Testis (tissue), 3 donors: ENCODE data around the gene NCBP2. TPM values are rescaled to one million over a fixed set of nuclear protein-coding genes. Genes with fewer than 3 reads are reported as not detected.

Source experiments
- DNase-seq: peaks from one replicate; pipeline ENCODE4 v3.0.0-alpha.2; 2019
- H3K27ac ChIP-seq, 2 donors: fragments of 200-600 bp; sonication (generic); one replicate each; pipeline ENCODE4 v1.5.1; 2019
- H3K27me3 ChIP-seq: fragments of 200-600 bp; sonication (generic); one replicate; pipeline ENCODE4 v1.5.1; 2019
- H3K36me3 ChIP-seq: fragments of 200-600 bp; sonication (generic); one replicate; pipeline ENCODE4 v1.5.1; 2017; ENCODE audit warnings: low read depth; ENCODE audit errors: missing control alignments
- H3K4me1 ChIP-seq: fragments of 200-600 bp; sonication (generic); one replicate; pipeline ENCODE4 v1.5.1; 2019
- H3K4me3 ChIP-seq, 2 donors: fragments of 200-600 bp; sonication (generic); one replicate each; pipeline ENCODE4 v1.5.1; 2017 to 2019
- H3K9me3 ChIP-seq: fragments of 200-600 bp; sonication (generic); one replicate; pipeline ENCODE4 v1.5.1; 2017
- POLR2A ChIP-seq: fragments of 450-650 bp; IDR thresholded peaks from one replicate; pipeline ENCODE4 v1.6.1; 2017; ENCODE audit warnings: antibody characterized with exemption, mild to moderate bottlenecking, moderate library complexity
- WGBS, 2 donors: methylation state at CpG; one replicate each; pipeline ENCODE4 v1.1.5; 2018; 5-methylcytosine and 5-hydroxymethylcytosine counted together
- intact Hi-C: fragments of 100-400 bp; cut with DNase I; formaldehyde crosslinking; loops from one replicate; pipeline ENCODE4 v1.15.1; 2023; ENCODE audit warnings: low total_unique reads
- polyA plus RNA-seq: library from polyadenylated mRNA; stranded (reverse); fragments of 350-450 nt; fragmentation: Illumina TruSeq; extraction: RNeasy Lipid Tissue Mini Kit (QIAGEN cat#74804); gene quantifications from one replicate; pipeline ENCODE4 v1.2.3, GENCODE V29; 2014; ENCODE audit warnings: low read depth, low replicate concordance; ENCODE audit not compliant: insufficient read depth
- total RNA-seq, 2 donors: library from RNA; depleted of rRNA; stranded (reverse); fragments of >200 nt; gene quantifications; one replicate each; pipeline ENCODE4 v1.2.3, GENCODE V29; 2016
- TF ChIP-seq, protein P1 (sequence below), 3 experiments: fragments of 450-650 bp in 2 of 3; fragments of 200-600 bp in 1 of 3; sonication (generic) in 1 of 3; IDR thresholded peaks; one replicate each; pipeline ENCODE4 v1.5.1; 2016 to 2019; ENCODE audit warnings: antibody characterized with exemption in 3 of 3, mild to moderate bottlenecking in 2 of 3, moderate library complexity in 1 of 3

The NCBP2 gene
- total and polyA plus RNA-seq, 3 donors from 2014 or later = 30.6 to 53.3 (median 40.8) TPM

DNA sequence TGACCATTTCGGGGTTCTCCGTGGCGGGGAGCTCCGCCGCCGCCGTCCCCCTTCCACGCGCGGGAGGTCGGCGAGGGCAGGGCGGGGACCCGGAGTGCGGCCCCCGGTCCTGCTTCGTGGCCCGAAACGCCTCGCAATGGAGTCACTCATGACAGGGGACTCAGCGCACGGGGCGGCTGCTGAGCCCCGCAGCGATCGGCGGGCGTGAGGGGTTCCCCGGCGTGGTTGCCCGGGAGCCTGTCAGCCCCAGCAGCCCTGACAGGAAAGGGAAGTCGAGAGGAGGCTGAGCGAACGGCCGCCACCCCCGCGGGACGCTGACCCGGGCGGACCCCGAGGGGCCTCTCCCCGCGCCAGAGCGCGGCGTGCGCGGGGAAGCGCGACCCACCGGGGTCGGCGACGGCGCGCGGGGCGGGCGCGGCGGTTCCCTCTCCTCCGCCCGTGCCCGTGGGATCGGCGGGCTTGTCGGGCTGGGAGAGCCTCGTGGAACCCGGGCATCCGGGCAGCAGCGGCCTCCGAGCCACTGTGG, 26.9 kb upstream of the NCBP2 start:
- DNase-seq = no peak
- no peaks in the 10 kb centered on the region for H3K9me3 ChIP-seq

DNA sequence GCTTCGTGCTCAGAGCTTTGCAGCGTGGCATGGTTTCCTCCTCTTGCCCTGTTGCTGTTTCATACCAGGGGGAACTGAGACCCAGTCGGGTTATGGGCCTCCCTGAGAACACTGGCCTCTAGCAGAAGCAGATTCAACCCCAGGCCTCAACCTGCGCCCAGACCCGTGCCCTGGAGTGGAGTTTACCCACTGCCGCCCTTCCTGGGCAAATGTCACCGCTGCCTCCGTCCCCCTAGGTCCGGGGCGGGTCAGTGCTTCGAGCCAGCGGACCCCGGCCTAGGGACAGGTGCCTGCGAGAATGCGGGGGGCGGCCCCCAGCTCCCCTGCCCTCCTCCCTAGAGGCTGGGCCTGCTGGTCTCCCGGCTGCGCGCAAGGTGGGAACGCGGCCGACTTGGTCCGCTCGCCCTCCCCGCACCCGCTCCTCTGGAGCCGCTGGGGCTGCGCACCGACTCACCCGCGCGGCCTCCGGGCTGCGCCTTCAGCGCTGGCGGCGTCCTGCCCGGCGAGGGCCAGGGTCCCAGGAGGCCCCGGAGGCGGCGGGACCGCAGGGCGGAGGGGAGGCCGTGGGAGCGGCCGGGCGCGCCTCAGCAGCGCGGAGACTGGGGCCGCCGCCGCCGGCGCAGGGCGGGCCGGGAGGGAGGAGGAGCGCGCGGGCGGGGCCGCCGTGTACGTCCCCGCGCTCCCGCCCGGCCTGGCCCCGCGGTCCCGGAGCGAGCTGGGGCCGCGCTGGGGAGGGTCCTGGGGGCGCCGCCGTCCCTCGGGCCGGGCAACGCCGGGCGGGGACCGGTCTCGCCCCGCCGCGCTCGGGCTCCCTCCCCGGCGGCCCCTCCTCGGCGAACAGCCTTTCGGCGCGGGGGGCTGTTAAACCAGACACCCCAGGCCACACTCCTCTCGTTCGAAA, 26.2 kb upstream of the NCBP2 start, which contains the start of gene PIGZ:
PIGZ (minus strand) TSS at position 601 of the 901 bp plus-strand sequence. CDS start 16,802 bp downstream, outside the sequence.
- WGBS, 2 donors = 2% methylated on average over 81 of the region's 98 CpGs; no CpG with 5 or more reads in 1 of the 2 donors
- Histone ChIP-seq H3K4me3 (peak within 1 kb of the TSS; percentile 61 to 69), H3K9me3 (no peaks in the 10 kb centered on the region), H3K36me3 (no peaks in the 10 kb centered on the region), H3K27me3 (no peaks in the 10 kb centered on the region), H3K4me1 (peaks cover 6% of the 10 kb centered on the region), H3K27ac (peak within 1 kb of the TSS in 1 of 2 donors; percentile 67)
- intact Hi-C loops = no loop called here
- DNase-seq = no peak
- TF ChIP-seq, protein P1, sequence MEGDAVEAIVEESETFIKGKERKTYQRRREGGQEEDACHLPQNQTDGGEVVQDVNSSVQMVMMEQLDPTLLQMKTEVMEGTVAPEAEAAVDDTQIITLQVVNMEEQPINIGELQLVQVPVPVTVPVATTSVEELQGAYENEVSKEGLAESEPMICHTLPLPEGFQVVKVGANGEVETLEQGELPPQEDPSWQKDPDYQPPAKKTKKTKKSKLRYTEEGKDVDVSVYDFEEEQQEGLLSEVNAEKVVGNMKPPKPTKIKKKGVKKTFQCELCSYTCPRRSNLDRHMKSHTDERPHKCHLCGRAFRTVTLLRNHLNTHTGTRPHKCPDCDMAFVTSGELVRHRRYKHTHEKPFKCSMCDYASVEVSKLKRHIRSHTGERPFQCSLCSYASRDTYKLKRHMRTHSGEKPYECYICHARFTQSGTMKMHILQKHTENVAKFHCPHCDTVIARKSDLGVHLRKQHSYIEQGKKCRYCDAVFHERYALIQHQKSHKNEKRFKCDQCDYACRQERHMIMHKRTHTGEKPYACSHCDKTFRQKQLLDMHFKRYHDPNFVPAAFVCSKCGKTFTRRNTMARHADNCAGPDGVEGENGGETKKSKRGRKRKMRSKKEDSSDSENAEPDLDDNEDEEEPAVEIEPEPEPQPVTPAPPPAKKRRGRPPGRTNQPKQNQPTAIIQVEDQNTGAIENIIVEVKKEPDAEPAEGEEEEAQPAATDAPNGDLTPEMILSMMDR (IDR thresholded peaks at IDR 0.05) = no peak

More for the DNA sequence above, 26.9 kb upstream of the NCBP2 start:
- Histone ChIP-seq H3K27me3 (no peaks in the 10 kb centered on the region), H3K4me1 (peaks cover 6% of the 10 kb centered on the region), H3K4me3 (peak overlapping the region; percentile 61 to 69), H3K27ac (peak overlapping the region in 1 of 2 donors; percentile 67), H3K36me3 (no peaks in the 10 kb centered on the region)
- intact Hi-C loops = no loop called here
- 0% methylated on average over 1 to 11 of the region's 72 CpGs for WGBS, 2 donors
- TF ChIP-seq, protein P1 (IDR thresholded peaks at IDR 0.05) = no peak
- no peak for TF ChIP-seq POLR2A

DNA sequence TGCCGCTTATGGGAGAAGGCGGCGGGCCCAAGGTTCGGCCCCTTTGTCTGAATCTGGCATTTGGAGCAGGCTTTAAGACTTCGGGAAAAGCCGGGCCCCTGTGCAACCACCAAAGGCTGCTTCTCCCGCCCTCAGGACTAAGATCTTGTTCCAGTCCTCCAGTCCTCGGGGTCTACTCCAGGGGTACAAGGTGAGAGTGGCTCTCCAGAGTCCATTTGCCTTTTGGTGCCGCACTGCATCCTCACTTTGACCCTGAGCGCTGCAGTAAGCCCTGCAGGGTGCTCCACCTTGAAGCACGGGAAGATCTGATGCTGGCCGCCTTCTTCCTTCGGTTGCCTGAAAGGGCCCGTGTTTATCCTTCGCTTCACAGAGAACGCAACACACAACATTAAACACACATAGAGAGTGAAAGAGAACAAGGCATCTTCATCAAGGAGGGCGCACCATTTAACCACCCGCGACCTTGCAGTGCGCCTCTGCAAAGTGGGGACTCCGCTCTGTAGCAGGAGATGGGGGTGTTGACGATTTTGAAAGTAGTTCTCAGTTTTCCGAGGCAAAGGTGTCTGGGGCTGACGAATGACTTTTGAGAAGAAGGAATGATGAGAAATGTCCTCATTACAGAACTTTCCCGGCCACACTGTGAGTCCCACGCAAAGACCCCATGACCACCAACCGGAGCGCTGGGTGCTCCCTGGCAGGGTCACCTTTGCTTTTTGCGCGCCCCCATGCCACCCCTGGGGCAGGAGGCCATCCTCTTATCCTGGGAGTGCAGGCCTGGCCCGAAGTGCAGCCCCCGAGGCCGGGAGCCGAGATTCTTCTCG, 25.3 kb upstream of the NCBP2 start:
- intact Hi-C loops = no loop called here

More for the DNA sequence above, 25.3 kb upstream of the NCBP2 start:
- no peak for DNase-seq
- no peak overlapping the region for H3K27ac ChIP-seq
- H3K36me3 ChIP-seq = no peaks in the 10 kb centered on the region
- no peaks in the 10 kb centered on the region for H3K27me3 ChIP-seq
- no peak for TF ChIP-seq POLR2A
- TF ChIP-seq, protein P1 (IDR thresholded peaks at IDR 0.05) = no peak
- peak overlapping the region; percentile 59 to 61 for H3K4me3 ChIP-seq
- H3K9me3 ChIP-seq = no peaks in the 10 kb centered on the region
- WGBS, 2 donors = 48 to 61% methylated on average over 17 to 35 of the region's 35 CpGs
- peaks cover 6% of the 10 kb centered on the region for H3K4me1 ChIP-seq
